ENCODE results near the gene ARHGAP10.
"Not testable (repeated sequence)": the region's sequence is repeated elsewhere in the genome, so short reads cannot be mapped to it uniquely, and the experiment has no call there.

The ARHGAP10 gene

GRCh38 chr4:147794787-147795413 is 63.0 kb downstream of the ARHGAP10 start:
- no peak for FAIRE-seq

- not testable (repeated sequence) for FAIRE-seq
These were observed 67.2 kb downstream of the ARHGAP10 start for GRCh38 chr4:147799057-147799456.

GRCh38 chr4:147799986-147800555 is 68.2 kb downstream of the ARHGAP10 start:
- no peak for FAIRE-seq

- no peak for FAIRE-seq
These were observed 69.9 kb downstream of the ARHGAP10 start for GRCh38 chr4:147801820-147802219.

- no peak for FAIRE-seq
These were observed 70.5 kb downstream of the ARHGAP10 start for GRCh38 chr4:147802346-147802745.

GRCh38 chr4:147805946-147806345 is 74.1 kb downstream of the ARHGAP10 start:
- FAIRE-seq = no peak

GRCh38 chr4:147808447-147808846 is 76.6 kb downstream of the ARHGAP10 start:
- no peak for FAIRE-seq

GRCh38 chr4:147809211-147809610 is 77.3 kb downstream of the ARHGAP10 start:
- FAIRE-seq = no peak

- FAIRE-seq = no peak
These were observed 80.0 kb downstream of the ARHGAP10 start for GRCh38 chr4:147811878-147812277.

GRCh38 chr4:147813109-147813773 is 81.4 kb downstream of the ARHGAP10 start:
- FAIRE-seq = no peak

GRCh38 chr4:147813973-147814372 is 82.1 kb downstream of the ARHGAP10 start:
- FAIRE-seq = no peak

- no peak for FAIRE-seq
These were observed 82.5 kb downstream of the ARHGAP10 start for GRCh38 chr4:147814376-147814775.

- FAIRE-seq = no peak
These were observed 83.9 kb downstream of the ARHGAP10 start for GRCh38 chr4:147815741-147816140.

GRCh38 chr4:147816382-147817254 is 84.7 kb downstream of the ARHGAP10 start:
- no peak for FAIRE-seq

- FAIRE-seq = no peak
These were observed 89.1 kb downstream of the ARHGAP10 start for GRCh38 chr4:147820975-147821374.

GRCh38 chr4:147821555-147821954 is 89.7 kb downstream of the ARHGAP10 start:
- no peak for FAIRE-seq

- no peak for FAIRE-seq
These were observed 90.2 kb downstream of the ARHGAP10 start for GRCh38 chr4:147822128-147822527.

GRCh38 chr4:147823130-147823529 is 91.2 kb downstream of the ARHGAP10 start:
- FAIRE-seq = no peak

GRCh38 chr4:147824316-147824715 is 92.4 kb downstream of the ARHGAP10 start:
- no peak for FAIRE-seq

GRCh38 chr4:147824884-147825283 is 93.0 kb downstream of the ARHGAP10 start:
- FAIRE-seq = no peak

GRCh38 chr4:147825451-147826287 is 93.8 kb downstream of the ARHGAP10 start:
- no peak for FAIRE-seq

- FAIRE-seq = no peak
These were observed 94.4 kb downstream of the ARHGAP10 start for GRCh38 chr4:147826288-147826646.
